ENCODE results near the gene ARR3.
"Not testable (repeated sequence)": the region's sequence is repeated elsewhere in the genome, so short reads cannot be mapped to it uniquely, and the experiment has no call there.

Gene ARR3

DNA sequence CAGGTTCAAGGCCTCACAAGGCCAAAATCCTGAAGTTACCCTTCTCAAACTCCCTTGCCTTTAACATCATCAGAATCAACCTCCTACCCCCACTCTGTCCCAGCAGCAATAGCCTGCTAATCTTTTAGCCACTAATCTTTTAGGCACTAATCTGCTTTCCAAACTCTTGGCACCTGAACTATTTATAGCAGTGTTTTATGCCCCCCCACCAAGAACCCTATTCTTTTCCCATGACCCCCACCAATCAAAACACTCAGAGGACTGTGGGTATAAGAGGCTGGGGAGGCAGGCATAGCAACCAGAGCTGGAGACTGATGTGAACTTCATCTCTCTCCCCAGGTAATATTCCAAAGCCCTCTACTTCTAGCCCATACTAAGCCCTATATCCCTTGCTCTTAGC lies at the start of gene ARR3:
ARR3 (plus strand) TSS at position 301 of the 400 bp plus-strand sequence. CDS start 1,052 bp downstream, outside the sequence.
- no peak for DNase-seq

GRCh38 chrX:70219938-70220764 lies 48.0 kb upstream of the ARR3 start:
- DNase-seq, result no peak

- DNase-seq, result no peak
Observed at GRCh38 chrX:70226048-70226447, 42.1 kb upstream of the ARR3 start.

GRCh38 chrX:70226687-70227086 lies 41.4 kb upstream of the ARR3 start:
- no peak for DNase-seq

DNA sequence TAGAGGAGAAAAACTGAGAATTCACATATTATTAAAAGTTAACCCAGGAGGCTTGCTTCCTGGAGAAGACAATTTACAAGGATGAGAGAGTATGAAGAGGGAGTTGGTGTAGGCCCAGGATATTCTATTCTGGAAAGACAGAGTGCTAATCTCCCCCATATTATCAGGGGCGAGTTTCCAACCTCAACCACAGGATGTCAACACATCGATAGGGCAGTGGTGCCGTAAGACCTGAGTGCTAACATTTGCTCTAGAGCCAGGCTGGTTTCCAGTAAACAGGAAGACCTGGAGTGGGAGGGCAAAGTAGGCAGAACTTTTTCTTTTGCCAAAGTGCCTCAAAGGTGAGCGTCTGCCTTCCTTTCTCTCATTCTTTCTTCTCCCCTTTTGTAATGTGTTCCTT lies 36.5 kb upstream of the ARR3 start:
- DNase-seq, result no peak

DNA sequence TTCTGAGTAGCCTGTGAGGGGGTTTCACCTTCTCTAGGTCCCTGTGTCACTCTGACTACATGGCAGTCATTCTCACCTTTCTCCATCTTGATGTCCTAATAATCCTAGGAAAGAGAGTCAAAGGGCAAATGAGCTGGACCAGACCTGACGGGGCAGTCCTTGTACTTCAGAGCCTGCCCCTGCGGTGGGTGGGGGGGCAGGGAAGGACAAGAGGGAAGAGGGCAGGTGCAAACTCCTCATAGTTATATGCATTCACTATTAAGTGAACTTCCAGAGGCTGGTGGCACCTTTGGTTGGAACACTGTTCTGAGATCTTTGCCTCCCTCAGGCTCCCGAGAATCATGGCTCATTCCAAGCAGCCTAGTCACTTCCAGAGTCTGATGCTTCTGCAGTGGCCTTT lies 33.8 kb upstream of the ARR3 start, which contains the start of gene AWAT1:
AWAT1 (plus strand) TSS at position 301 of the 400 bp plus-strand sequence; CDS start at position 342, 41 bp downstream.
- no peak for DNase-seq

DNA sequence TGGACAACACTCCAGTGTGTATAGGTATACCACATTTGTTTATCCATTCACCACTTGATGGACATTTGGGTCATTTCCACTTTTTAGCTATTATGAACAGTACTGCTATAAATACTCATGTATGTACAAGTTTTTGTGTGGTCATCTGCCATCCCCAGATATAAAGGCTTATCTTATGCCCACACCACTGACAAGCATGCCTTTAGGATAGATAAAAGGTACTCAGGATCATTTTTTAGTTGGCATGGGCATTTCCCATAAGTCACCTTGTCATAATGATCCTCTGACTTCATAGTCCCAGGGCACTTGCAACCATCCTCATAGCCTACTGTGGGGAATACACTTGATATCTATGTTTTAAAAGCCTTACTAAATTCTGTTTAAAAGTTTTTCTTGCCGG lies 27.4 kb upstream of the ARR3 start:
- no peak for DNase-seq

DNA sequence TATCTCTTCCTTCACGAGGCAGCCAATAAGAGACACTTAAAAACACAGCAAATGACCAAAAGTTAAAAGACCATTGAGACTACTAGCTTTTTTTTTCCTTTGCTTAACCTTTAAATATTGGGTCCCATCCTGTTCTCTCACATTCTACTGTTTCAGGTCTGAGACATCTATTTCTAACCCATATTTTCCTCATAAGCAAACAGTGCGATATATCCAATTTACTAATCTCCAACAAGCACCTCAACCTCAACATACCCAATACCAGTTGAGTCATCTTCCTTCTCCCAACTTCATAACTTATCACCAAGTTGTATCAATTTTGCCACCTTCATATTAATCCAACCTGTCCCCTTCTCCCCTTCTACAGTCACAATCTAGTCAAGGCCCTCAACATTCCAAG lies 26.6 kb upstream of the ARR3 start:
- no peak for DNase-seq

- not testable (repeated sequence) for DNase-seq
Observed at GRCh38 chrX:70243601-70244000, 24.5 kb upstream of the ARR3 start.

GRCh38 chrX:70244881-70245280 lies 23.3 kb upstream of the ARR3 start:
- DNase-seq, result no peak

GRCh38 chrX:70247252-70247651 lies 20.9 kb upstream of the ARR3 start:
- no peak for DNase-seq

DNA sequence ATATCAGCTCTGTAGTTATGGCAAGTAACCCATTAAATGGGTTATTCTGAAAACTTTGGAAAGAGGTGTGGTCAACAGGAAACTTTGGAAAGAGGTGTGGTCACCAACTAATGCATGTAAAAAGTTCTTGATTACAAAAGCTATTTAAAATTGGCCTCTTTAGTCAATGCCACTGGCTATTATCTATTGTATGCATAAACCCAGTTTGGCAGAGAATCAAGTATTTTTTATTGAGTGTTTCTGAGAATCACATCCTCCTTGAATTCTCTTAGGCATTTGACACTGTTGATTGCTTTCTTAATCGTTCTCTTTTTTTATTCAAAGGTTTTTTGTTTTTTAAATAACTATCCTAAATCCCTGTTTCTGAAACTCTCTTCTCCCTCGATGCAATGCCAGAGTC lies 15.6 kb upstream of the ARR3 start:
- no peak for DNase-seq

DNA sequence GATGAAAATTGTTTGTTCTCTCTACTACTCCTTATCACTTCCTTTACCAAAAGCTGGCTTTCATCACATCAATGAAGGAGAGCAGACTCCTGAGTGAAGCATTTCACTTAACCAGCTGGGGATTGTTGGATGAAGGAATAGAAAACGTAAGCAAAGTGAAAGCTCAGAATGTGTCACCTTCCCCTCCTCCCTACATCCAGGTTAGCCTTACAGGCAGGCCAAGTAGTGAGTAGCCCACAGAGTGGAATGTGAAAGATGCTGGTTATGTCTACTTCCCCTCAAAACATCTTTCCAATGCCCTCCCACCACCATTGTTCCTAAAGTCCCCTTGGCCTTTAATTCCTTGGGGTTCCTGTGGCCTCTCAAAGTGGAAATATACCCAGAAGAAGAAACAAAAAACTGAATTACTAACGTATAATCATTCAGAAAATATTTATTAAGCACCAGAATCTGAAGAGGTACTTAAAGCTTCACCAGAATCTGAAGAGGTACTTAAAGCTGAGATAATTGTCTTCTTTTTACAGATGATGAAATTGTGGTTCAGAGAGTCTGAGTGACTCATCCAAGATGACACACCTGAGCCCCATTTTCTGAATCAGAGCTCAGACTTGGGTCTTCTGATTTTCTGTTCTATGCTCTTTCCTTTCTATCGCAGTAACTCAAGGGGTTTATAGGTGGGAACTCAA lies 14.6 kb upstream of the ARR3 start:
- DNase-seq, result no peak

GRCh38 chrX:70254063-70254400 lies 14.1 kb upstream of the ARR3 start:
- DNase-seq, result no peak

- DNase-seq, result no peak
Observed at GRCh38 chrX:70254909-70255308, 13.2 kb upstream of the ARR3 start.

GRCh38 chrX:70255452-70255851 lies 12.7 kb upstream of the ARR3 start:
- DNase-seq, result no peak

GRCh38 chrX:70257423-70258288 lies 10.5 kb upstream of the ARR3 start:
- no peak for DNase-seq

DNA sequence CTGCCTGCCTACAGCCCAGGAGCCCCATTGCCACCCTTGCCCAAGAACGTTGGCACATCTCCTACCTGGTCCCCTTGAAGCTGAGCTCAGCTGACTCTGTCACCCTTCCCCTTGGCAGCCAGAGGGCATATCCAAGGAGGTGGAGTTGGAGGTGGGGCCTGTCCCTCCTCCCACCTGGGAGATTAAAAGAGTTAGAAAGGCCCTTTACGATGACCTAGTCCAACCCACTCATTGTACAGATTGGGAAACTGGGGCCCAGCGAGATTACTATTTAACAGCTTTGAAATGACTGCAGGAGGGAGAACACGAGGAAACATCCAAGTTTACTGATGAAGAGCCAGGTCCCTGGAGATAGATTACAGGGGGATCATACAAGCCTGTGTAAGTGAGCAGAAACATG lies 8.0 kb upstream of the ARR3 start, which contains the start of gene P2RY4:
P2RY4 (minus strand) TSS at position 101 of the 400 bp plus-strand sequence. CDS start 580 bp downstream, outside the sequence.
- DNase-seq, result no peak

GRCh38 chrX:70262952-70263567 lies 5.1 kb upstream of the ARR3 start:
- no peak for DNase-seq

DNA sequence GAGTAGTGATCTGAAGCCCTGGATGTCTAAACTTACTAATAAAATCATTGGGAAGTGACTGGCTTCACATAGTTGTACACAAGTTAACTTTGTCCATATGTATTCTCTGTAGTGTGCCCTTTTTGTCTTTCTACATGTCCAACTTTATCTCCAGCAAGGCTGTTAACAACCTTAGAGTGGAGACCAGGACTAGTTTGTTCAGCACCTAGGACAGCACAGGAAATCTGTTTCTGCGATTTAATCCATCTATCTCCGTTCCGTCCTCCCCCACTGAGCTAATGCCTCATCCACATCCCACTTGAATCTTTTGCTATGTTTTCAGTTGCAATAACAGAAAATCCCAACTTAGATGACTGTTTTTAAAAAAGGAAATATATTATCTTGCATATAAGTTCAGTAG lies 3.4 kb upstream of the ARR3 start:
- no peak for DNase-seq

GRCh38 chrX:70274029-70274428 lies 5.9 kb downstream of the ARR3 start:
- DNase-seq, result not testable (repeated sequence)

DNA sequence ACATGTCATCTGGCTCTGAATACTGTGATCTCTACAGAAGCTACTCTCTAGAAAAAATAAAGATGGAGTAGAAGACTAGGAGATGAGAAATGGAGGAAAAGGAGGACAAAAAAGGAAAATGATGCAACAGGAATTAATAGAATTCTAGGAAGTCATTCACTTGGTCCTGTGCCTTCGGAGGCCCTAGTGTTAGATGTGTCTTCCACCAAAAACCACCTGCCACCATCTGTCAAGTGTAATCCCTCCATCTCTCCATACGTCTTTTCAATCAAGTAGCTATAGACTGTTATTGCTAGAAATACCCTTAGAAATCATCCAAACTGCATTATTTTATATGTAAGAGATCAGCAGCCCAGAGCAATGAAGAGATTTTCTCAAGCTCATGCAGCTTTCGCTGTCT lies 10.9 kb downstream of the ARR3 start:
- no peak for DNase-seq

GRCh38 chrX:70280573-70280972 lies 12.4 kb downstream of the ARR3 start:
- DNase-seq, result no peak

All from activated T-cell treated with anti-CD3 and anti-CD28 coated beads, Interleukin-2, amount 50 U/mL, for 1 hour (primary cell).